Effector CD8-positive, alpha-beta T cell (primary cell): Measurements from ENCODE around the gene KRTAP5-3.
"Not testable (repeated sequence)": the region's sequence is repeated elsewhere in the genome, so short reads cannot be mapped to it uniquely, and the experiment has no call there.

Source experiments
- DNase-seq: peaks from one replicate; lab custom pipeline; 2025; lab: John Stamatoyannopoulos, UW

KRTAP5-3 gene

GRCh38 chr11:1619449-1619848 lies 11.2 kb upstream of the KRTAP5-3 start:
- DNase-seq = no peak

DNA sequence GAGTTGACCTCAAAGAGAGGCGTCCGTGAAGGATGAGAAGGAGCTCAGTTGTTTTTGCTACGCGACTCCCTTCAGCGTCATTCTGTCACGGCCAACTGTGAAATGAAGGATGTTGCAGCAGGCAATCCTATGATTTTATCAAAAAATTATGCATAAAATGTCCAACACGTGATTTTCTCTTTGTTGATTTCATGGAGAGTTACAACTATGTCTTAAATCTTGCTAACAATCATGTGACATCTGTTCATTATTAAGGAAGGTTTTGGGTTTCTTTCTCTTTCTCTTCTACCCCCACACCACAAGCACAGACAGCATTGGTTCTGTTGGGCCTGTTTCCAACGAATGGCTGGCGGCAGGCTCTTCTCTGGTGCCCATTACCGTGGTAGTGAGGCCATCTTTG lies 10.0 kb upstream of the KRTAP5-3 start:
- DNase-seq = no peak

DNA sequence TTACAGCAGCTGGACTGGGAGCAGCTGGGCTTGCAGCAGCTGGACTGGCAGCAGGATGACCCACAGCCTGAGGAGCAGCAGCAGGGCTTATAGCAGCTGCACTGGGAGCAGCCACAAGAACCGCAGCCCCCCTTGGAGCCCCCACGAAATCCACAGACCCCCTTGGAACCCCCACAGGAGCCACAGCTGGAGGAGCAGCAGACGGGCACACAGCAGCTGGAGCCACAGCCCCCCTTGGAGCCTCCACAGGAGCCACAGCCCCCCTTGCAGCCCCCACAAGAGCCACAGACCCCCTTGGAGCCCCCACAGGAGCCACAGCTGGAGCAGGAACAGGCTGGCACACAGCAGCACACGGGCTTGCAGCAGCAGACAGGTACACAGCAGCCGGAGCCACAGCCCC lies 362 bp downstream of the KRTAP5-3 start:
- DNase-seq = not testable (repeated sequence)

GRCh38 chr11:1607156-1607845 lies 962 bp downstream of the KRTAP5-3 start:
- not testable (repeated sequence) for DNase-seq

DNA sequence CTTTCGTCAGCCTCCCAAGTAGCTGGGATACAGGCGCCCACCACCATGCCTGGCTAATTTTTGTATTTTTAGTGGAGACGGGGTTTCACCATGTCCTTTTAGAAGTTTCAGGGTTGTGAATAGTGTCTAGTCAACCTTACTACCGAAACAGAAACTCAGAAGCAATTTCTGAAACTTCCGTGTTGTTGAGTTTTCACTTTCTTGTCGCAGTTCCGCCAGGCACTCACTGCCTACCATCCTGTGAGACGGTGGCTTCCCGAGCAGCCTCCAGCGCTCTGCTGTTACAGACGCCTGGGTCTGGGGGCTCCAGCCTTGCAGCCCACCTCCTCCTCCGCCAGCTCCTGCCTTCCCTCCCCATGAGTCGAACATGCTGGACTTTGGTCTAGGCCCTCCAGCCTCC lies 2.3 kb downstream of the KRTAP5-3 start:
- not testable (repeated sequence) for DNase-seq

DNA sequence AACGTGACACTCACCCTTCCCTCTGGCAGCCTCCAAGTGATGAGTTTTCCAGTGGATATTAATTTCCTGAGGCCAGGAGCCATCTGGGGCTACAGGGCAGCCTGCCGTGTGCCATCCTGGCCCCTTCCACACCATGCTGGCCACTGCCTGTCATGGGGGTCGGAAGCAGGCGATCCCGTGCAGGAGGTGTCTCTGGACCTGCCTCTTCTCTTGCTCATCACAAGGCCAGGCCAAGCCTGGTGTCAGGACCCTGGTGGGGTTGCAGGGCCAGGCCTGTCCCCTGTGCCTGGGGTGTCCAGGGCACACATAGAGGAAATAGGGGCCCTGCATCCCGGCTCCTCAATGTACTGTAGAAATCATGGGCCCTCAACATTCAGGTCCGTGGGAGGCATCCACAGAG lies 3.6 kb downstream of the KRTAP5-3 start:
- no peak for DNase-seq

DNA sequence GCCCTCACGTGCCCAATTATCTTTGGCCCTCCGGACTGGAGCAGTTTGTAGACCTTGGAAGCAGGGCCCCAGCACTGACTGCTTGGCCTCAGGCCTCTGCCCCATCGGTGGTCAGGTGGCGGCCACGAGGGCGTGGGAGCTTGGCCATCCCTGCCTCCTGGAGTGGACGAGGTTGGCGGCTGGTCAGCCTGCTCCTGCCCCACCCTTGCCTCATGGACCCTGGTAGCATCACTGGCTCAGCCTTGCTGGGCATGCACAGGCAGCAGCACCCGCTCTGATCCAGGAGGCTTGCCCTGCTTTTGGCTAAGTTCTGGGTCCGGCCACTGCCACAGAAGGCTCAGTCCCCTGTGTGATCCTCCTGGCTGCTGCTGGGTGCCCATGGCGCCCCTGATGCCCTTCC lies 4.1 kb downstream of the KRTAP5-3 start:
- no peak for DNase-seq

GRCh38 chr11:1603629-1604028 lies 4.6 kb downstream of the KRTAP5-3 start:
- no peak for DNase-seq

DNA sequence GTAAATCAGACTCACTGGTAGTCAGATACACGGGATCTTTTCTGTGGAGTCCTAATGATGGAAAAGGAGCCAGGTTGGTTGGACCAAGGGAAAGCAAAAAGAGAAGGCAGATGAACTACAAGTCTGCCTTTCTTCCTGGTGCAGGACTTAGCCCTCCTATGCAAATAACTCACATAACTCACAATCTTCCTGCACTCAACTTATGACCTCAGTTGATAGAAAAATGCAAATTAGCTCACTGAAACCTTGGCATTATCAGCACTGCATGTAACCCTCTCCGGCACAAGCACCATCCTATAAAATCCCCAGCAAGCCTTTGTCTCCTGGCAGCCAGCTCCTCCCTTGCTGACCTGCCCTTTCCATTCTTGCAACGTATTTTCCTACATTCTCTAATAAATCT lies 6.6 kb downstream of the KRTAP5-3 start:
- not testable (repeated sequence) for DNase-seq

GRCh38 chr11:1600626-1601025 lies 7.6 kb downstream of the KRTAP5-3 start:
- no peak for DNase-seq

GRCh38 chr11:1598816-1599215 lies 9.4 kb downstream of the KRTAP5-3 start:
- DNase-seq = no peak

DNA sequence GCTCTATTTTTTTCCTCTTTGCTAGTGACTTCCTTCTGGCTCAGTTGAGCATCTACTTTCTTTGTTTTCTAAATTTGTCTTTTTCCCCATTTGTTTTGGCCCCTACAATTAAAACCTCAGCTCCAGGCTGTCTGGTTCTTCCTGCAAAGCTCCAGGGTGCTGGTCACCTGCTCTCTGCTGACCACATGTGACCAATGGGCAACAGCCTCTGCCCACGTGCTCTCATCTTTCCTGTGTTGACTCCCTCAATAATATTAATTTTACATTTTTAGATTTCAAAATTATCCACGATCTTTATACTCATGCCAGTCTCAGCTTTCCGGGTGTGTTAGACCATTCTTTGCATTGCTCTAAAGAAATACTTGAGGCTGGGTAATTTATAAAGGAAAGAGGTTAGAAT lies 9.9 kb downstream of the KRTAP5-3 start:
- not testable (repeated sequence) for DNase-seq

DNA sequence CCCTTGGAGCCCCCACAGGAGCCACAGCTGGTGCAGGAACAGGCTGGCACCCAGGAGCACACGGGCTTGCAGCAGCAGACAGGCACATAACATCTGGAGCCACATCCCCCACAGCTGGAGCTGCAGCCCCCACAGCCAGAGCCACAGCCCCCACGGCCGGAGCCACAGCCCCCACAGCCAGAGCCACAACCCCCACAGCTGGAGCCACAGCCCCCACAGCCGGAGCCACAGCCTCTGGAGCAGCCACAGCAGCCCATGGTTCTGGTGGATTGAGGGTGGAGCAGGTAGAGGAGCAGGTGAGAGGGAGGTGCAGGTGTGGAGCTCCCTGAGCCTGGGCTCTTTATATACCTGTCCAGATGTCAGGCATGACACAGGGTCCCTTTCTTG lies 10.3 kb downstream of the KRTAP5-3 start, which contains the start of gene KRTAP5-2:
Gene KRTAP5-2 (minus strand): TSS at position 301 of the 387 bp plus-strand sequence. CDS start 44 bp downstream, at position 257.
- no peak for DNase-seq

DNA sequence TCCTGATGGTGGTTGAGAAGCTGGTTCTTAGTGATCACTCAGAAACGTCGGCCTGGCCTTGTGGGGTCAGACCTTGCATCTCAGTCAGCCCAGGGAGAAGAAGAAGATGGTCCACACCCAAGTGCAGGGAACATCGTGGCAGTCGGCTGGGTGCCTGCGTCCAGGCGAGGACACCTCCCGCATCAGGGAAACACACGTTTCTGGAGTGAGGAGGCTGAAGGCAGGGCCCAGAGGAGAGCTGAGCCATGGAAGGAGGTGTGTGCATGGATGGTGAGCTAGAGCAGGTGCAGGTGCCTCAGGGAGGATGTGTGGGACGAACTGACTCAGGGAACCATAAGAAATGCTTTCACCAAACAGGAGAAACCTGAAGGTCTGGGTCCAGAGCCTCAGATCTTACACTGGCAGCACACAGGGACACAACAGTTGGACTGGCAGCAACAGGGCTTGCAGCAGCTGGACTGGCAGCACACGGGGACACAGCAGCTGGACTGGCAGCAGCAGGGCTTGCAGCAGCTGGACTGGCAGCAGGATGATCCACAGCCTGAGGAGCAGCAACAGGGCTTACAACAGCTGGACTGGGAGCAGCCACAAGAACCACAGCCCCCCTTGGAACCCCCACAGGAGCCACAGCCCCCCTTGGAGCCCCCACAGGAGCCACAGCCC lies 10.8 kb downstream of the KRTAP5-3 start:
- DNase-seq = no peak

DNA sequence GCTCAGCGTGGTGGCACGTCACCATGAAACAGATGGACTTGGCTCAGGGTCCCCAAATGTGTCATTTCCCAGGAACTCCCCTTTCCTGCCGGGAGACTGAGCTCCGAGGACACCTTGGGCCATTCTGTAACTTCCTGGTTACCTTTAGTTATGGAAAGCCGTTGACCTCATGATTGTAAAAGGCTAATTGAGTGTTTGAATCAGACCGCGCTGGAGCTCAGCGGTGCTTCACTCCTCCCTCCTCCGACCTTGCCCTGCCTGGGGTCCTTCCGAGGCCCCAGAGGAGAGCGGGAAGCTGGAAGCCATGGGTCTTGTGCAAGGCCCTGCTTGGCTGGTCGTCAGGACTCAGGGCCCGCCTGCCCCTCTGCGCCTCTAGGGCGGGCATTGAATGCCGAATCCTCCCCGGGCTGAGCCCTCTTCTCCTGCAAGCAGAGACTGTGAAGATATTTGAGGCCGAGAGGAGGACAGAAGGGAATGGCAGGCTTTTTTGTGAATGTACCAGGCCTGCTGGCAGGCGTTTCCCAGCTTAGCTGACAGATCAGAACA lies 11.6 kb downstream of the KRTAP5-3 start:
- not testable (repeated sequence) for DNase-seq

- not testable (repeated sequence) for DNase-seq
Observed at GRCh38 chr11:1595994-1596575, 12.2 kb downstream of the KRTAP5-3 start.

DNA sequence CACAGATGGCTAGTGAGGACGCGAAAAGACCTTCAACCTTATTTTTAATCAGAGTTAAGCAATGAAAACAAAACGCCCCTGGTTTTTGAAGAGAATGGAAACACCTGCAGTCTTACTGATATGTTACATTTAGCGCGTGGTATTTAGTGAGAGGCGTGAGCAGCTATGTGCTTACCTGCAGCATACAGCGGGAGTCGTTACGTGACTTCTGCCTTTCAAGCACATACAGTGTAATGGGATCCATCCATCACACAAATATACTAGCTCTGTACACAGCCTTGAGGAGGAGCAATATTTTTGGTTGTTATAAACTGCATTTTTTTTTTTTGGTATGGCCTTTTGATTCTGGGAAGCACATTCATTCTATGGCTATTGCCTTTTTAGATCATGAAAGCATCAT lies 15.6 kb downstream of the KRTAP5-3 start:
- DNase-seq = no peak

- DNase-seq = no peak
Observed at GRCh38 chr11:1589996-1590395, 18.3 kb downstream of the KRTAP5-3 start.

DNA sequence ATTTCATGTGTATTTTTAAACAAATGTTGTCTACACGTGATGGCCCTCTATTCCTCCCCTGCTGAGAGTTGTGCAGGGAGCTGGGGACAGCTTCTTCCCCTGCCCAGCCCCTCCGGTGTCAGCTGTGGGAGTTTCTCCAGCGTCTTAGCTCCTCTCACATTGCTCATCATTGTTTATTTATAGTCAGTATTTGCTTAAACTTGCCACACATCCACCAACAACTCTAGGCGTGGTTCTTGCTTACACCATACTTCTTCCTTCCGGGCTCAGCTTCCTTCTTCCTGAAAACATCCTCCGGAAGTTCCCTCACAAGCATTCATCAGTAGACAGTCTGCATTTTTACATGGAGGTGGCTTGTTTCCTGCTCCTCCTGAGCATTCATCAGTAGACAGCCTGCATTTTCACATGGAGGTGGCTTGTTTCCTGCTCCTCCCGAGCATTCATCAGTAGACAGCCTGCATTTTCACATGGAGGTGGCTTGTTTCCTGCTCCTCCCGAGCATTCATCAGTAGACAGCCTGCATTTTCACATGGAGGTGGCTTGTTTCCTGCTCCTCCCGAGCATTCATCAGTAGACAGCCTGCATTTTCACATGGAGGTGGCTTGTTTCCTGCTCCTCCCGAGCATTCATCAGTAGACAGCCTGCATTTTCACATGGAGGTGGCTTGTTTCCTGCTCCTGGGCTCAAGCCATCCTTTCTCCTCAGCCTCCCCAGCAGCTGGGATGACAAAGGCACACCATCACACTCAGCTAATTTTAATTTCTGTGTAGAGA lies 18.9 kb downstream of the KRTAP5-3 start:
- DNase-seq = not testable (repeated sequence)

DNA sequence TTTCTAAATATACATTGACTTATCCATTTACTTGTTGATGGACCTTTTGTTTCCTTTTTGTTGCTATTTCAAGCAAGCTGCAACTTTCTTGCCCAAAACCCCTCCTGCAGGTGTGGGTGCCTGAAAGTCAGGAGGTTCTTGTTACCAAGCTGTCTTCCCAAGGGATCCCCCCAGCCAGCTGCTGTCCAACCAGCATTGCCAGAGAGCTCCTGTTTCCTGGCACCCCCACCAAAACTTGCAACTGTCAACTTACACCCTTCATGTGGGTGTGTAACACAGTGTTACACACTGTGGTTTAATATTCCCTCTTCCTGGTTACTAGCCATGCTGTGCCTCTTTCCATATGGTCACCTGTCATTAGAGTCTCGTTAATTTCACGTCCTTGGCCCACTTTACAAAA lies 21.6 kb downstream of the KRTAP5-3 start:
- DNase-seq = no peak

- DNase-seq = not testable (repeated sequence)
Observed at GRCh38 chr11:1584661-1585370, 23.4 kb downstream of the KRTAP5-3 start, which contains the start of gene KRTAP5-1. Gene KRTAP5-1, minus strand, starts transcription at chr11:1585283. Its CDS starts 34 bp downstream, at chr11:1585249.
